ENCODE measurements around the gene LTBP1. TPM values are rescaled to one million over a fixed set of nuclear protein-coding genes. Genes with fewer than 3 reads are reported as not detected.

Gene LTBP1
- total RNA-seq, 2 experiments from 2014 or later, result 0.18 TPM; not detected in 1

GRCh38 chr2:33115728-33116127, 169.0 kb downstream of the LTBP1 start:
- no peak overlapping the region for H3K27ac Mint-ChIP-seq
- H3K9me3 Mint-ChIP-seq, result peaks cover 3% of the 10 kb centered on the region
- H3K36me3 Mint-ChIP-seq (ENCODE audit: low read depth), result no peaks in the 10 kb centered on the region
- DNase-seq (no peak), ATAC-seq (no peak)
- ChIA-PET CTCF (no interaction called here), POLR2A (no interaction called here)
- no peaks in the 10 kb centered on the region for H3K4me1 Mint-ChIP-seq (ENCODE audit: low read depth)
- H3K4me3 Mint-ChIP-seq, result no peak overlapping the region
- H3K27me3 Mint-ChIP-seq, result peaks cover 2% of the 10 kb centered on the region
- intact Hi-C loops (cut with micrococcal nuclease), result no loop called here
- no peak for TF ChIP-seq CTCF (IDR thresholded peaks at IDR 0.05)

- POLR2A ChIA-PET, result no interaction called here
- Mint-ChIP-seq H3K4me3 (no peak overlapping the region), H3K4me1 (ENCODE audit: low read depth) (no peaks in the 10 kb centered on the region), H3K9me3 (peaks cover 3% of the 10 kb centered on the region), H3K36me3 (ENCODE audit: low read depth) (no peaks in the 10 kb centered on the region), H3K27ac (no peak overlapping the region), H3K27me3 (peaks cover 2% of the 10 kb centered on the region)
- DNase-seq, result no peak
- TF ChIP-seq CTCF (IDR thresholded peaks at IDR 0.05), result no peak
- no peak for ATAC-seq
- intact Hi-C loops (cut with micrococcal nuclease), result no loop called here
- CTCF ChIA-PET, result no interaction called here
Observed at GRCh38 chr2:33116799-33117198, 170.0 kb downstream of the LTBP1 start.

GRCh38 chr2:33118651-33119050, 171.9 kb downstream of the LTBP1 start:
- H3K9me3 Mint-ChIP-seq, result peaks cover 3% of the 10 kb centered on the region
- no peak for TF ChIP-seq CTCF (IDR thresholded peaks at IDR 0.05)
- H3K27ac Mint-ChIP-seq, result no peak overlapping the region
- DNase-seq (no peak), ATAC-seq (no peak)
- ChIA-PET CTCF (no interaction called here), POLR2A (no interaction called here)
- H3K27me3 Mint-ChIP-seq, result peaks cover 4% of the 10 kb centered on the region
- intact Hi-C loops (cut with micrococcal nuclease), result no loop called here
- no peak overlapping the region for H3K4me3 Mint-ChIP-seq
- H3K36me3 Mint-ChIP-seq (ENCODE audit: low read depth), result no peaks in the 10 kb centered on the region
- H3K4me1 Mint-ChIP-seq (ENCODE audit: low read depth), result no peaks in the 10 kb centered on the region

- peaks cover 4% of the 10 kb centered on the region for H3K27me3 Mint-ChIP-seq
- intact Hi-C loops (cut with micrococcal nuclease), result no loop called here
- H3K4me1 Mint-ChIP-seq (ENCODE audit: low read depth), result no peaks in the 10 kb centered on the region
- no peaks in the 10 kb centered on the region for H3K36me3 Mint-ChIP-seq (ENCODE audit: low read depth)
- H3K9me3 Mint-ChIP-seq, result peaks cover 3% of the 10 kb centered on the region
- no peak for DNase-seq
- no peak for TF ChIP-seq CTCF (IDR thresholded peaks at IDR 0.05)
- no peak for ATAC-seq
- ChIA-PET POLR2A (no interaction called here), CTCF (no interaction called here)
- no peak overlapping the region for H3K4me3 Mint-ChIP-seq
- no peak overlapping the region for H3K27ac Mint-ChIP-seq
Observed at GRCh38 chr2:33121416-33121815, 174.7 kb downstream of the LTBP1 start.

- Mint-ChIP-seq H3K9me3 (peaks cover 3% of the 10 kb centered on the region), H3K27ac (no peak overlapping the region), H3K4me1 (ENCODE audit: low read depth) (no peaks in the 10 kb centered on the region), H3K27me3 (peaks cover 4% of the 10 kb centered on the region), H3K4me3 (no peak overlapping the region), H3K36me3 (ENCODE audit: low read depth) (no peaks in the 10 kb centered on the region)
- ChIA-PET CTCF (no interaction called here), POLR2A (no interaction called here)
- intact Hi-C loops (cut with micrococcal nuclease), result no loop called here
- DNase-seq (no peak), ATAC-seq (no peak)
- no peak for TF ChIP-seq CTCF (IDR thresholded peaks at IDR 0.05)
Observed at GRCh38 chr2:33121925-33122324, 175.2 kb downstream of the LTBP1 start.
